Skeletal muscle cell (primary cell): Measurements from ENCODE around the gene SERTM2.
A peak's percentile ranks its signal among the peaks of the same experiment; 100 is the strongest.

Experiments used
- DNase-seq: peaks from one replicate; pipeline ENCODE4 v3.0.0-alpha.2; 2010; ENCODE audit warnings: low read depth
- H3K4me3 ChIP-seq: 2 replicates; pipeline ENCODE4 v1.5.1; 2011; ENCODE audit warnings: low read depth, mild to moderate bottlenecking, control low read depth, low read length, moderate library complexity

The SERTM2 gene

DNA sequence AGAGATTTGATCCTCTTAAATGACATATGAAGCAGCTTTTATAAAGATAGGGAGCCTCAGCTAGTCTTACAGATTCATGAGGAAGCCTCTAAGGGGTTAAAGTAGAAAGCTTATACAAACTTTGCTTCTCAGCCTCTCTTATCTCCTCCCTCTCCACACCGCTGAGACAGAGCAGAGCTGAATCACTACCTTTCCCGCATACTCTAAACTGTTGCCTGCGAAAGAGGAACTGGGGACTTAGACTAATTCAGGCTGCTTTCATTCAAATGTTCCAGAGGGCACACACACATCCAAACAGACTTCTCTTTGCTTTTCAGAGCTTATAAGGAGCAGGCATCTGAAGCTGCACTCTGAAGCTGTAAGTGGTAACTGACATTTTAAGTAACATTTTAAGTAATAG, at the start of gene SERTM2:
Gene SERTM2 (plus strand): TSS at position 169 of the 400 bp plus-strand sequence. CDS start 7,213 bp downstream, outside the sequence.
- no peak for DNase-seq
- no peak within 1 kb of the TSS for H3K4me3 ChIP-seq

DNA sequence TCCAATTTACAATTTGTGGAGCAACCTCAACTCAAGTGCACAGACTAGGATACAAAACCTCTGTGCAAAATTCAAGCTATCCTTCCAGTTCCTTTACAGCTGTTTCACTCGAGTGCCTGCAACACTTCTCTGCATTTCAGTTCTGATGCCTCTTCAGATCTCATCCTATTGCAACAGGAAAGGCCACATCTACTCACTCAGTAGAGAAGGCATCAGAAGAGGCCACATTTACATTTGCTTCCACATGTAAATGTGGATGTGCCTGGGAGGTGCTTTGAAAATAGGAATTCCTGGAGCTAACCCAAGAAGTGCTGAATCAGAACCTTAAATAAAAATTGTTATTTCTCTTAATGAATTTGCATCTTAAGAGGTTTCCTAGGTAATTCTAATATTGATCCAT, 45.8 kb upstream of the SERTM2 start:
- no peak for DNase-seq

DNA sequence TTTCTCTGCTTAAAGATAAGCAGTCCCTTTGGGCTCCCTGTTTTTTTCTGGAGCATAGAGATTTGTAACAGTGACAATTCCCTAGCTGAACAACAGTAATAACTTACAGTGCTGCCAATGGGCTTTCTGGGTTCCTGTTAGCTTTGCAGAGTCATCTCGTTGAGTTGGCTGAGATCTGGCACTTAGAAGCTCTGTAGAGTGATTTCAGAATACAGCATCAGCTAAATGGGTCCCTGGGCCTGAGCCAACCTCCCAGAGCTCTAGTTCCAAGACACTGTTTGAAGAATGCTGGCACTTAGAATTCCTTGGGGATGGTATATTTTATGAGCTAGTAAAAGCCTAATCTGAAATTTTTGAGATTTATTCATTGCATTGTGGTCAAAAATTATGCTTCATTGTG, 43.5 kb upstream of the SERTM2 start:
- no peak for DNase-seq

More for the DNA sequence above, 45.8 kb upstream of the SERTM2 start:
- no peak overlapping the region for H3K4me3 ChIP-seq

DNA sequence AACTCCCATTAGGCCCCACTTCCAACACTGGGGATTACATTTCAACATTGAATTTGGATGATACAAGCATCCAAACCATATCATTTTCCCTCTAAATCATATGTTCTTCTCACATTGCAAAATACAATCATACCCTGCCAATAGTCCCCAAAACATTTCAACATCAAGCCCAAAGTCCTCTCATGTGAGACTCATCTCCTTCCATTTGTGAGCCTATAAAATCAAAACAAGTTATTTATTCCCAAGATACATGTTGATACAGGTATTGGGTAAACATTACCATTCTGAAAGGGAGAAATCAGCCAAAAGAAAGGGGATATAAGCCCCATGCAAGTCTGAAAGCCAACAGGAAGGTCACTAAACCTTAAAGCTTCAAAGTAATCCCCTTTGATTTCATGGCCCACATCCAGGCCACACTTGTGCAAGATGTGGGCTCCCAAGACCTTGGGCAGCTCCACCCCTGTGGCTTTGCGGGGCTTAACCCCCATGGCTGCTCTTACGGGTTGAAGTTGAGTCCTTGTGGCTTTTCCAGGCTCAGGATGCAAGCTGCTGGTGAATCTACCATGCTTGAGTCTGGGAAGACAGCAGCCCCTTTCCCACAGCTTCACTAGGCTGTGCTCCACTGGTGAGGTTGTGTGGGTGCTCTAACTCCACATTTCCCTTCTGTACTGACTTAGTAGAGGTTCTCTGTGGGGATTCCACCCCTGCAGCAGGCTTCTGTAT, 40.6 kb upstream of the SERTM2 start:
- H3K4me3 ChIP-seq = no peak overlapping the region
- DNase-seq = no peak

More for the DNA sequence above, 43.5 kb upstream of the SERTM2 start:
- H3K4me3 ChIP-seq = no peak overlapping the region

DNA sequence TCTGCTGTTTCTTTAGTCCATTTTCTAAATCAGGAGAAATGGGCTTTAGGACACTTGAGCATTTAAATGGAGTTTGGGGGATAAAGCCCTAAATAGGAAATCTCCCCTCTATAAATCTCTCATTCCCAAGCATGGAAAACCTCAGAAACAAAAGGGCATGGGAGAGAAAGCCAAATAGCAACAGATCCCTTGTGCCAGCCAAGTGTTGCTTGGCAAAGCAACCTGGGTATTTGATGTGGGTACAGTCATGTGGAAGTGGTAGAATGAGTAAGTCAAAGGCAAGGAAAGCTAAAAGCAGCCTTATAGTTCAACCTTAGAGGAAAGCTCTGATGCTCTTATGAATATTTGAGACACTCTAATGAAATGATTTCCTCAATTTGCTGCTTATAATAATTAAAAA, 29.5 kb upstream of the SERTM2 start:
- no peak overlapping the region for H3K4me3 ChIP-seq
- DNase-seq = no peak

DNA sequence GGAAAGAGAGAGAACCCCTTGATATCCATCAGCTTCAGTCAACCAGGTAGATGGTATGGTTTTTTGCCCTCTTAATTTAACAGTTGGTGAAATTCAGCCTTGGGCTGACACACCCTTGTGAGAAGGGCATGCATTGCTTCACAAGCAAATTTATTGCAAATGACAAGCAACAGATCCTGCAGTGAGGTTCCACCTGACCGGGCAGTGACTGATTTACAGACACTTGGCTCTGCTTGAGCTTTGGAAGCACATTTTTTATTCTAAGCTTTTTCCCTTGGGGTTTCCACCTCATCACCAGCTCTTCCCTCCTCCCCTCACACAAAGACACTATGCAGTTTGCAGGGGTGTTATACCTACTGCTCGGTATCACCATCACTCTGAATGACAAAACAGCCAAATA, 28.3 kb upstream of the SERTM2 start:
- no peak overlapping the region for H3K4me3 ChIP-seq
- DNase-seq = no peak

DNA sequence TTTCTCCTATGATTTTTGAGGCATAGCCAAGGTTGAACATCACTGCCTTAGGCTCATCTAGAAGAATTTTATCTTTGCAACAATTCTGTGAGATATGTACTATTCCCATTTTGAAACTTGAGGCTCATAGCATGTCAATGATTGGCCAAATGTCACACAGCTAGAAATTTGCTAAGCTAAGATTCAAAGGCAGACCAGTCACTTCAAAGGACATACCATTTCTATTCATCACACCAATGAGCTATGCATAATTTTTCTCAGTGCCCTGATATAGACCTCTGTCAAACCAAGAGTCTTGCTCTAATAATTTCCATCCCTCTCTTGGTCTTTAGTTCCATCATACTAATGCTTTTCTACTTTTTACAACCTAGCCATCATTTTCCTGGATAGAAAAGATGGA, 27.6 kb upstream of the SERTM2 start:
- H3K4me3 ChIP-seq = no peak overlapping the region

DNA sequence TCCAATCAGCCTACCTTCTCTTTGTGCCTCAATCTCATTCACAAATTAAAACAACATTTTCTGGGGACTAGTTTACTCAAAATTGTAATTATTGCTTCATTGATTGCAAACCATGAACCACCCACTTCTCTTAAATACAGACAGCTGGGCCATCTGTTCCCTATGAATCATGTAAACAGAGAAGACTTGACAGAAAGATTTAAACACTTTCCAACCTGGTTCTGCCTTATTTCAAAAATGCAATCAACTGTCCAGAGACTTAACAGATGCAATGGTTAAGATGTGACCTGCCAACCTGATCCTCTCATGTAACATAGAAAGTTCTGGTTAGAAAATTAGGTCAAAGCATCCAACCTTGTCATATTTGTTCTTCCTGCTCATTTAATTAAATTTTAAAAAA, 20.8 kb upstream of the SERTM2 start:
- DNase-seq = no peak
- no peak overlapping the region for H3K4me3 ChIP-seq

More for the DNA sequence above, 27.6 kb upstream of the SERTM2 start:
- DNase-seq = no peak

DNA sequence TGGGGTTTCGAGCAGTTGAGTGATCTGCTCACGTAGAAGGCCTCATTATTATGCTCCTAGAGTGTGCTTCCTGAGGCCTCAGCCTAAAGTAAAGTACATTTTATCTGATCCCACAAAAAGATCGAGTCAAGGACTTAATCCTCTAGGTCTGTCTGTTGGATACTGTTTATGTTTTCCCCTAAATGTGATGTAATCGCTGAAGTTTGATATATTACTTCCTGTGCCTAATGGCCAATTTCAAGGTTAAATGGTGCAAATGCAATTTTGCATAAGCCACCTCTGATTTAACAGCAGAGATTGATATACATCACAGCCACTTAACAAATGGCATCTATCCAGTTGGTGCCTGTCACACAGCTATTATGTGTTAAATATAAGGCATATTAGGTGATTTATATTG, 19.4 kb upstream of the SERTM2 start:
- DNase-seq = no peak
- H3K4me3 ChIP-seq = no peak overlapping the region

DNA sequence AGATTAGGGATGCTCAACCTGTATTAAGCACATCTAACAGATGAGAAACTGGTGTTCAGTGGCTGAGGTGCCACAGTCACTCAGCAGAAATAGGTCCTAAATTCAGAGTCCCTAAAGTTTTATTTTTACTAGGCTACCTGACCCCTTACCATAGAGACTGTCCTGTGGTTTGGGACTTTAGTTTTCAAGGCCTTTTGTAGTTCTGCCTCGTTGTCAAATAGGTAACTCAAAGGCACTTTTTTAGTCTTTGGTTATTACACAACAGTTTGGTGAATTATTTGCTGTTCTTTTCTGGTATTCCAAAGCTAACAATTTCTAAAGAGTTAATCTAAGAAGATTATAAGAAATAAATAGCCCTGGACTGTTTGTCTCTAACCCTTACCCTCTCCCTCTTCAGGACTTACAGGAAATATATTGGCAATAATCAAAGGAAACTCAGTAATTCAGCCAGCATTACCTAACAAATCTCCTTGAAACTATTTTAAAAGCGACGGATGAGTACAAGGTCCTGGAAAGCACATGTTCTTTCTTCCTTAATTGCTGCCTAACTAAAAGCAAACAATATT, 12.8 kb upstream of the SERTM2 start:
- no peak overlapping the region for H3K4me3 ChIP-seq
- no peak for DNase-seq

DNA sequence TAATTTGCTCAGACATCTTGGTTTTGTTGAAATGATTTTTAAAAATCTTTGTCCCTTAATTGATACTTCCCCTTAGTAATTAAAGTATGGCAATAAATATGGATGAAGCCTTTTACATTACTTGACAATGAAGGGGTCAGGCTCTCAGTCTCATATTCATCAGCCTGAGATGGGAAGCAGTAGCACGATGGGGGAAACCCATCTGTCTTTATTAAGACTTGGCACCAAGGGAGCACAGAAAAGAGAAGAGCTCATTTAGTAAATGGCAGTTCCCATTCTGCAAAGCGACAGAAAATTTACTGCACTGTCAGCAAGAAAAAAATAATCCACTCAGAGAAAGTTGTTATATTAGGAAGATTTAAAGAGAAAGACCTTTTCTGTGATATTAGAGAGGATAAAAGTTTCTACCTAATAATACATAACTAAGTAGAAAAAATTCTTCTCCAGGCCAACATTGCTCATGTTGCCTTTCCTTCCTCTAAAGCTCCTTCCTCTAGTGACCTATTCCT, 7.9 kb upstream of the SERTM2 start:
- DNase-seq = no peak
- H3K4me3 ChIP-seq = no peak overlapping the region

DNA sequence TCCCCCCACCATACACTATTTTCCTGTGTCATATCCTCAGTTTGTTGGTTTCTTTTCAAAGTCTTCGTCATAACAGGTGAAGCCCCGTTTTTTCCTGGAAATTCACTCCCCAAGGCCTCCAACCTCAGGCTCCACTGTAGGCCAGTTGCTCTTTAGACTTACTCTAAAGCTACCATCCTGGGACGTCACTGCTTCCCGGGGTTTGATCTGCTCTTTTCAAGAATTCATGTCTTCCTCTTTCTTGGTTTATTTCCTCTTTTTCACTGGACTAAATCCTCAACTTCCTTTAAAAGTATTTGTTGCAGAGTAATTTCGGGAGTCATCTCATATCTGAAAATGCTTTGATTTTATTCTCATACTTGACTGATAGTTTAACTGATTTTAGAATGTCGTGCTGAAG, 6.5 kb upstream of the SERTM2 start:
- DNase-seq = no peak
- no peak overlapping the region for H3K4me3 ChIP-seq

DNA sequence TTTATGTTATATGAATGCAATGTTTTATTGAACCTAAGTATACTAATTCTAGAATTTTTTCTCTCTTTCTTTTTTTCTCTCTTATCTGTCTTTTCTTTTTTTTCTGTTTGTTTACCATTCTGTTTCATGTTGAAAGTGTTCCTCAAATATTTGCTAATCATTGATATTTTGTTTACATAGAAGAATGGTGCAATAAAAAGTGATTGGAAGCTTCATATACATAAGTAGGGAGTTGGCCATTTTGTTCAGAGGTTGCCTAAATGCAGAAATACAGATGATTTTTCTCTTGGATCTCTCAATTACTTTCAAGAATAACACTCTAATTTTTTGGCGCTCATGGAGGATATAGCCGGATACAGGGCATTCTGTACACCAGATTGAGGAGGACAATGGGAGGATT, 5.7 kb upstream of the SERTM2 start:
- H3K4me3 ChIP-seq = no peak overlapping the region
- DNase-seq = no peak

DNA sequence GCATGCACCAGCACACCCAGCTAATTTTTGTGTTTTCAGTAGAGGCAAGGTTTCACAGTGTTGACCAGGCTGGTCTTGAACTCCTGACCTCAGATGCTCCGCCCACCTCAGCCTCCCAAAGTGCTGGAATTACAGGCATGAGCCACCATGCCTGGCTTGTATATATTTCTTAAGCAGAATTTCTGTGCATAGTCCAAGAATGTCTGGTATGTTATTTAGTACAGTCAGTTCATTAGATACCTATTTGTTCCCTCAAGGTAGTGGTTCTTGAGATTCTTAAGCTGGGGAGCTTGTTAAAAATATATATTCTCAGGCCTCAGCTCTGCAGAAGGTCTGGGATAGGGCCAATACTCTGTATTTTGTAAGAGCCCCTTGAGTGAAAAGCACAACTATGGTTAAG, 4.6 kb upstream of the SERTM2 start:
- no peak overlapping the region for H3K4me3 ChIP-seq
- DNase-seq = no peak

DNA sequence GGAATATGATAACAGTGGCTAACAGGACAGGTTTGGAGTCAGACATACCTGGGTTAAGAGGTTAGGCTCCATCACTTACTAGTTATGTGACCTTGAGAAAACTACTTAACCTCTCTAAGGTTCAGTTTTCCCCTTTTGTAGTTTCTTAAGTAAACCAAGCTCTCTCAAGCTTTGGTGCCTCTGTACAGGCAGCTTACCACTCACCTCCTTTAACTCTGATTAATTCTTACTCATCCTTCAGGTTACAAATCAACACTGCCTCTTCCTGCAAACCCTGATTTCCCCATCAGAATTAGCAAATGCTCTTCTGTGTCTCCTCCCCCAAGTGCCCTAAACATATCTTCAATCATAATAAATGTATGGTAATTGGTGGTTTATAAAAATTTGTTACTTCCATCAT, 3.5 kb upstream of the SERTM2 start:
- DNase-seq = no peak
- no peak overlapping the region for H3K4me3 ChIP-seq

DNA sequence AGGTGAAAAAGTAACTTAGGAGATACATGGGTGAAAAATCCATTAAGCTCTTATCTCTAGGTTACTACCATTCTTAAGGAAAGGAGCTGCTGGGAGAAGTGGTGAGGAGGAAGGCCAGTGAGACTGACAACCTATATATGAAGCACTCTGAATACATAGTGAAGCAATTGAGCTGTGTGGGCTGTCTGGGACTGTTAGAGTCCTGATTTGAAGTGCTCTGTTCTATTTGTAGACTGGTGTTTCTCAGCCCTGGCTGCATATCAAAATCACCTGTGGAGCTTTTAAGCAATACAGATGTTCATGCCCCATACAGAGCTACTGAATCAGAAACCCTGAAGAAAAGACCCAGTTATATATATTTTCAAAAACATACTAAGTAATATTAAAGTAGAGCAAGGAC, 3.9 kb downstream of the SERTM2 start:
- no peak for DNase-seq
- H3K4me3 ChIP-seq = no peak overlapping the region

DNA sequence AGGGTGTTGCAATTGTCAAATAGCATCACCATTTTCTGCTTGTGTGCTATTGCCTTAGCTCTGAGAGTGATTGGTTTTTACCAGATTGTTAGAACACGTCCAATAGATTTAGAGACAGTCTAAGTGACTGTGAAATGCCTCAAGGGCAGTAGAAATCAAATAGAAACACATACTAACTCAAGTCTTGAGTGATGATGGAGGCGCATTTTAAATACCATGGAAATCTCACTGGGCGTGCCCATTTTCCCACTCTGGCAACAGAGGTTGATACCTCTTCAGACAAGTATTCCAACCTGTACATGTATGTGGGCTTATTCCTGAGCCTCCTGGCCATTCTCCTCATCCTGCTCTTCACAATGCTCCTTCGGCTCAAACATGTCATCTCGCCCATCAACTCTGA, 7.2 kb downstream of the SERTM2 start:
- no peak overlapping the region for H3K4me3 ChIP-seq
- DNase-seq = no peak

DNA sequence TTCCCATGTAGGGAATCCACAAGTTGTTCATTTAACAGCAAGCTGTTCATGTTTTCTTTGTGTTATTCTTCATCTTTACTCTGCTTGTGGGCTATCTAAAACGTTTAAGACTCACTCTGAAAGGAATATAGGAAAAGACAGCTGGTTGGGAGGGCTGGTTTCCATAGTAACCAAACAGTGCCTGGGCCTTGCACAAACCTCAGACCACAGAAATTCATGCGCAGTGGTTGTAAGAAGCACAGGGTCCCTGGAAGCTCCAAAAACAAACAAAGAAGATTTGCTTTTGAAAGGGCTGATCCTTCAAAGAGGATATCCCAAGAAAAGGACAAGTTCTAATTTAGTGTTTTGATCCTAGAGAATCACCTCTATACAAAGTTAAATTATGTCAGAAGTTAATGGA, 7.8 kb downstream of the SERTM2 start:
- peak; percentile 39 for DNase-seq
- H3K4me3 ChIP-seq = no peak overlapping the region

DNA sequence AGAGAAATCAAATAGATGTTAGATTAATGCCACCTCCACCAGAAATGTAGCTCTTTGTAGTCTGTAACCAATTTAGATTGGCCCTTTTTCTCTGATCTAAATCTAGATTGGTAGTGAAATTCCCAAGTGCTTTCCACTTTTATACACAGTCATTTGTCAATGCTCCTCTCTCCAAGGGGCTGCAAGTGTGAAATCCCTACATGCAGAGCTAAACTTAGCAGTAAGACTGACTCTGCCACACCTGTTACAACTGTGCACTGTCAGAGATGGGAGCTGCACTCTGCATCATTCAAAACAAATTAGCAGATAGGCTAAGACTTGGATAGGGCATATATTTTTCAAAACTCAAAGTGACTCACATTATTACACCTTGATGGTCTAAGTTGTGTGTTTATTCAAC, 9.1 kb downstream of the SERTM2 start:
- H3K4me3 ChIP-seq = no peak overlapping the region
- DNase-seq = no peak

DNA sequence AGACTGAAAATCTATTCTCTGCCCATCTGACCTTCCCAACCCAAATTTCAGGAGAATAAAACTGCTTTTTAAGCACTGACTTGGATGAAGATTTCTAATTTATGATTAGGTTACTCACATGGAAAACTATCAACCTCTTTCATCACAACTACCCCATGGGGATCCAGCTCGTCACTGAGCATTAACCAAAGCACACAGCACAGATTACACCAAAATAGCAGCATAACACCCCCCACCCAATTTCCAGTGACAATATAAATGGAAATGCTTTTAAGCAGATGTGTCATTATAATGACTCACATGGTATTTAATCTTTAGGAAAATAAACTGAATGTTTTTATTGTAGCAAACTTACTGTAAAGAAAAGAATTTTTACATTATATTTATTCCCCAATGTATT, 9.7 kb downstream of the SERTM2 start:
- no peak overlapping the region for H3K4me3 ChIP-seq
- DNase-seq = no peak

DNA sequence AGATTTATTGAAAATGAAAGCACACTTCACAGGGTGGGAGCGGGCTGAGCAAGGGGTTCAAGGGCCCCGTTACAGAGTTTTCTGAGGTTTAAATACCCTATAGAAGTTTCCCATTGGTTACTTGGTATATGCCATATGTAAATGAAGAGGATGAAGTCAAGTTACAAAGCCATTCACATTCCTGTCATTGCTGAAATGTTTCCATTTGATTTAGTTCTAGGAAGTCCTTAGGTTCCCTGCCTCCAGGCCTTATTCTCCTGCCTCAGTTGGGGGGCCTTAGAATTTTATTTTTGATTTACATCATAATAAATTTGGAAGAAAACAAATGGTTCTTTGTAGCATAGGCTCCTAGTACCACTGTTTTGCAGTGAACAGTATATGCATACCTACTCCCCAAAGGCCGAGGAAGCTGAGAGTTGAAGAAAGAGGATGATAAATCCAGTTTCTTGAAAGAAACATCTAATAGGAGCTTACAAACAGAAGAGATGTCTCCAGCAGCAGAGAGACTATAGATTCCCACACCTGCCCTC, 31.8 kb downstream of the SERTM2 start:
- H3K4me3 ChIP-seq = no peak overlapping the region
- DNase-seq = no peak
